ENCODE data around the gene DBET. TPM values are rescaled to one million over a fixed set of nuclear protein-coding genes. Genes with fewer than 3 reads are reported as not detected.
"Not testable (repeated sequence)": the region's sequence is repeated elsewhere in the genome, so short reads cannot be mapped to it uniquely, and the experiment has no call there.

Gene DBET
- total RNA-seq, 1 experiment from 2014 or later = not detected

DNA sequence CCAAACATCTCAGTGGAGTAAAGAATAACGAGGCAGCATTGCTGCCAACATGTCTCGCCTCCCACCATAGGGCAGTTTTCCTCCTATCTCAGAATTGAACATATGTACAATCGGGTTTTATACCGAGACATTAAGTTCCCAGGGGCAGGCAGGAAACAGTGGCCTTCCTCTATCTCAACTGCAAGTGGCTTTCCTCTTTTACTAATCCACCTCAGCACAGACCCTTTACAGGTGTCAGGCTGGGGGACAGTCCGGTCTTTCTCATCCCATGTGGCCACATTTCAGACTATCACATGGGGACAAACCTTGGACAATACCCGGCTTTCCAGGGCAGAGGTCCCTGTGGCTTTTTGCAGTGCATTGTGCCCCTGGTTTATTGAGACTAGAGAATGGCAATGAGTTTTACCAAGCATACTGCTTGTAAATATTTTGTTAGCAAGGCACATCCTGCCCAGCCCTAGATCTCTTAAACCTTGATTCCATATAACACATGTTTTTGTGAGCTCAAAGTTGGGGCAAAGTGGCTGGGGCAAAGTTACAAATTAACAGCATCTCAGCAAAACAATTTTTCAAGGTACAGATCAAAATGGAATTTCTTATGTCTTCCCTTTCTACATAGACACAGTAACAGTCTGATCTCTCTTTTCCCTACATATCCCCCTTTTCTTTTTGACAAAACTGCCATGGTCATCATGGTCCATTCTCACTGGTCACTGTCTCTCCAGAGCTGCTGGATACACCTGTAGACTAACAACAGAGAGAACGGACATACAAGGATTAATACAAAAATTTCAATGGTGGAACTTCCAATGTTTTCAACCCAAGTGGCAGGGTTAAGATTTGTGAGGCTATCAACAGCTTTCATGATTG, 42.5 kb downstream of the DBET start:
- not testable (repeated sequence) for H3K4me3 ChIP-seq; H3K4me1 ChIP-seq; DNase-seq; H3K9me3 ChIP-seq (replicated peaks); H3K27ac ChIP-seq; H3K36me3 ChIP-seq; H3K27me3 ChIP-seq

DNA sequence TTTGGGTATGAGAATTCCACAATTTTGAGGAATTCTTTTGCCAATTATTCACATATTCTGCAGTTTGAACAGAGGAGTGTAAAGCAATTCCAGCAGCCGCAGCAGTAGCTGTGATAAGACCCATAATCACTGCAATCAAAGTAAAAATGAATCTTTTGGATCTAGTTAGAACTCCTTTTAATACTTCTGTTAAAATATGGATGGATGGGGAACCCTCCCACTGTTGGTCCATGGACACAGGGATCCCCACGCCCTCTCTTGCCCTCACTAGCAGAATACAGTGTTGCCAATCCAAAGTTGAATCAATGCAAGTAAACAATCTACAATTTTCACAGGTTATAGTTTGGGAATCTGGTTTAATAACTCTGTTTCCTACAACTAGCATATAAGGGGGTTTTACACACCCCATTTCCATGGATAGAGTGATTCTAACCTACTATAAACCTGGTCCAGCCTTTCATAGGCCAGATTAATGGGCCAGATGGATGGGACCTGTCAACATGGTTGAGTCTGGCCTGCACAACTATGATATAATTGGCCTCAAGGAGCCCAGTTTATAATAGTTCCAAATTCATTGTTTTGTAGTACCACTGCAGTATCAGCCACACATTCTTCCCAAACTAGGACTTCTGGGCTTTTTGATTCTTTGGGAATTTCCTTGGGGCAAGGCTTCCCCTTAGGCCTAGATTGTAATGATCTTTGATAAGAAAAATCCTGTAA, 43.6 kb downstream of the DBET start:
- not testable (repeated sequence) for DNase-seq, H3K36me3 ChIP-seq, H3K27ac ChIP-seq

DNA sequence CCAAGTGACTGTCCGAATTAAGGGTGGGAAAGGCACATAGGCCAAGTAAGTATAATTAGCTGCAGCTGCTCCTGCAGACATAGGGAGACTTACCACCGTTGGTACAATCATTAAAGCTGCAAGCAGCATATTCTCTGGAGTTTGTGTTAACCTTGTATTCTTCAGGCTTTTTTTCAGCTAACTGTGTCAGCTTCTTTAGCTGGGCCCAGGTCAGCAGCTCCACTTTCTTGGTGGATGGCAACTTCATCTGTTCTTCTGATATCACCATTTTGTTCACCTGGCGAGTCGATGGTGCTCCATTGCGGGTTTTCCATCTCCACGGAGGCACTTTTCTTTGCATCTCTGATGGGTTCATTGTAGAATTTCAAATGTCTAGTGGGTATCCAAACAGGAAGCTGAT, 44.5 kb downstream of the DBET start:
- not testable (repeated sequence) for H3K4me3 ChIP-seq; H3K27ac ChIP-seq; H3K9me3 ChIP-seq (replicated peaks); H3K4me1 ChIP-seq; DNase-seq; H3K36me3 ChIP-seq; H3K27me3 ChIP-seq

More for the DNA sequence above, 43.6 kb downstream of the DBET start:
- not testable (repeated sequence) for H3K27me3 ChIP-seq; H3K9me3 ChIP-seq (replicated peaks); H3K4me3 ChIP-seq; H3K4me1 ChIP-seq

- H3K27me3 ChIP-seq; H3K4me3 ChIP-seq; H3K27ac ChIP-seq; H3K9me3 ChIP-seq (replicated peaks); DNase-seq; H3K4me1 ChIP-seq; H3K36me3 ChIP-seq: not testable (repeated sequence)
These were observed 45.2 kb downstream of the DBET start for GRCh38 chr4:190109390-190110011.

DNA sequence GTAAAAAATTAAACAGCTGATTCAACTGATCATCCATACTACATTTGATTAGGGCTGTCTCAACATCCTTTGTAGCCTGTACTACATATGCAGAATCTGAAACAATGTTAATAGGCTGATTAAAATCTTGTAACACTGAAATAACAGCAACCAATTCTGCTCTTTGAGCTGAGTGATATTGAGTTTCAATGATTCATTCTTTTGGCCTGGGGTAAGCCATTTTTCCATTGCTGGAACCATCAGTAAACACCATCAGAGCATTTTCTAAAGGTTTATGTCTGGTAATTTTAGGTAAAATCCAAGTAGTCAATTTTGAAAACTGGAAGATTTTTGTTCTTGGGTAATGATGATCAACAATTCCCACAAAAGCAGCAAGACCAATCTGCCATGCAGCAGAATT, 45.7 kb downstream of the DBET start:
- not testable (repeated sequence) for DNase-seq

DNA sequence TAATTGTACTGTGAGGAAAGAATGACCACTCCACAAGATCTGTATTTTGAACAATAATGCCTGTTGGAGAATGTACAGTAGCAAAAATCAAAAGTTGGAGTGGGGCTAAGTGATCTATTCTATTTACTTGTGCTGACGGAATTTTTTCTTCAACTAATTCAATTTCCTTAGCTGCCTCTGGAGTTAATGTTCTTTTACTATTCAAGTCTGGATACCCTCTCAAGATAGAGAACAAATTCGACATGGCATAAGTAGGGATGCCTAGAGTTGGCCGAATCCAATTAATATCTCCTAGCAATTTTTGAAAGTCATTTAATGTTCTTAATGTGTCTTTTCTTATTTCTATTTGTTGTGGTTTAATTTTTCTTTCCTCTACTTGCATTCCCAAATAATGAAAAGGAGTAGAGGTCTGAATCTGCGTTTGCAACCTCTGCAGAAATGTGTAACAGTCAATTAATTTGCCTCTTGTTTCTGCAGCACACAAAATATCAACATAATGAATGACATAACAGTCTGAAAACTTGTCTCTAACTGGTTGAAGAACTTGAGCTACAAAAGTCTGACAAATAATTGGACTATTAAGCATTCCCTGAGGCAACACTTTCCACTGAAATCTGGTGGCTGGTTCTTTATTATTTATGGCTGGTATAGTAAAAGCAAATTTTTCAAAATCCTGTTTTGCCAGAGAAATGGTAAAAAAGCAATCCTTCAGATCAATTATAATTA, 46.4 kb downstream of the DBET start:
- H3K27ac ChIP-seq; H3K27me3 ChIP-seq; DNase-seq; H3K4me1 ChIP-seq; H3K9me3 ChIP-seq (replicated peaks); H3K4me3 ChIP-seq; H3K36me3 ChIP-seq: not testable (repeated sequence)

More for the DNA sequence above, 45.7 kb downstream of the DBET start:
- not testable (repeated sequence) for H3K27ac ChIP-seq; H3K36me3 ChIP-seq; H3K4me3 ChIP-seq; H3K4me1 ChIP-seq; H3K27me3 ChIP-seq; H3K9me3 ChIP-seq (replicated peaks)

DNA sequence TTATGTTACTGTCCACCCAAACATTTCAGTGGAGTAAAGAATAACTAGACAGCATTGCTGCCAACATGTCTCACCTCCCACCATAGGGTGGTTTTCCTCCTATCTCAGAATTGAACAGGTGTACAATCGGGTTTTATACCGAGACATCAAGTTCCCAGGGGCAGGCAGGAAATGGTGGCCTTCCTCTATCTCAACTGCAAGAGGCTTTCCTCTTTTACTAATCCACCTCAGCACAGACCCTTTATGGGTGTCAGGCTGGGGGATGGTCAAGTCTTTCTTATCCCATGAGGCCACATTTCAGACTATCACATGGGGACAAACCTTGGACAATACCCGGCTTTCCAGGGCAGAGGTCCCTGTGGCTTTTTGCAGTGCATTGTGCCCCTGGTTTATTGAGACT, 48.6 kb downstream of the DBET start:
- H3K27me3 ChIP-seq; H3K36me3 ChIP-seq; H3K4me1 ChIP-seq; H3K9me3 ChIP-seq (replicated peaks); H3K4me3 ChIP-seq; DNase-seq; H3K27ac ChIP-seq: not testable (repeated sequence)

DNA sequence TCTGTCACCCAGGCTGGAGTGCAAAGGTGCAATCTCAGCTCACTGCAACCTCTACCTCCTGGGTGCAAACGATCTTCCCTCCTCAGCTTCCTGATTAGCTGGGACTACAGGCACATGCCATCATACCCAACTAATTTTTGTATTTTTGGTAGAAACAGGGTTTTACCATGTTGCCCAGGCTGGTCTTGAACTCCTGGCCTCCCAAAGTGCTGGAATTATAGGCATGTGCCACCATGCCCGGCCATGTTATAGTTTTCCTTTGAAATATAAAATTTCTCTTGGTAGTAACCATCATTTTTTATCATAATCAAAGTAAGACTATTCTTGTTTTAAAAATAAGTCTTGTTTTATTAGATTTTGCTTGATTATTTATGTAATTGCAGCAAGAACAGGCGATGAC, 50.7 kb downstream of the DBET start:
- not testable (repeated sequence) for H3K4me1 ChIP-seq; H3K9me3 ChIP-seq (replicated peaks); H3K36me3 ChIP-seq; H3K27me3 ChIP-seq; DNase-seq; H3K27ac ChIP-seq; H3K4me3 ChIP-seq

Other genes with a start within 250 kb of the DBET start
- gene FRG1, start 123.6 kb upstream of the DBET start, total RNA-seq (2014; rRNA removed; shearing (Covaris generic)) = 32.0 and 33.8 TPM in 2 replicates
- gene FRG2, start 37.2 kb upstream of the DBET start, total RNA-seq (2014; rRNA removed; shearing (Covaris generic)) = 0.53 and 0.66 TPM in 2 replicates
- gene DUX4, start 109.3 kb downstream of the DBET start, total RNA-seq (2014; rRNA removed; shearing (Covaris generic)) = not detected in 2 replicates

Data from SJCRH30 (cell line).